GM10266 (cell line): ENCODE results near the gene PIK3C2B.
A peak's percentile ranks its signal among the peaks of the same experiment; 100 is the strongest.

Experiments used
- DNase-seq: peaks from one replicate; pipeline ENCODE4 v3.0.0; 2012; ENCODE audit errors: extremely low spot score
- CTCF ChIP-seq: IDR thresholded peaks from 2 replicates; pipeline ENCODE4 v1.5.1; 2012; ENCODE audit warnings: mild to moderate bottlenecking, low read depth; ENCODE audit not compliant: control insufficient read depth, insufficient read depth; ENCODE audit errors: missing control alignments

PIK3C2B gene

DNA sequence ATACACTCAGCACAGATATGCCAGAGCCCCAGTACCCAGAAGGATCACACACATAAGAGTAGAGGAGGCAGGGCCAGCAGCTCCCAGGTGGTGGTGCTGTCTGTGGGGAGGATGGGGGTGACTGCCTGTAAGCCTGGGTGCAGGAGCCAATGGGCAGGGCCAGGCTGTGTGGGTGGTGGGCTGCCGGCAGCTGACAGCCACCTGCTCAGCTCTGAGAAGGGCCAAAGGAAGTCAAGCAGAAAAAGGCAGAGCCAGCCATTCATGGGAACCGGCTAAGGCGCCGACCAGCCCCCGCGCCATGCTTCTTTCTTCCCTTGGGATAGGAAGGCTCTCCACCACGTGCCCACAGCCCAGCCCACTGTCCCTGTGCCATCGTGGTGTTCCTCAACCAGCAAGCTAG is 14.1 kb downstream of the PIK3C2B start:
- peak; percentile 50 for DNase-seq
- peak; percentile 42 for TF ChIP-seq CTCF

- no peak for TF ChIP-seq CTCF
- DNase-seq: no peak
Measured at GRCh38 chr1:204479387-204480136, 15.0 kb downstream of the PIK3C2B start.

DNA sequence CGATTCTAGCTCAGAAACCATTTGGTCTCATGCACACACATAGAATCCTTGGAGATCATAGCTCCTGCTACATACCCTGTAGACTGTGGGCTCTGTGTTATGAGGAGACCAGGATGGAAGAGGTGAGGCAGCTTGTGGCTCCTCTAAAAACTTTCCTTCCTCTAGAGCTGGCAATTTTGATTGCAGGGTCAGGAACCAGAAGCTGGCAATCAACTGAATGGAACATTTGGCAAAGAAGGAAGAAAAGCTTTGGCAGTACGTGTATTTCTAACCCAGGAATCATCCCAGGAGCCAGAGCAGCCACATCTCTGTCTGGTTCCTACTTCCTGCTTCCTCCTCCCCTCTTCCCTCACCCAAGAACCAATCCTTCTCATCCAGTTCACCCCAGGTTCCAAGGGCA is 15.7 kb downstream of the PIK3C2B start:
- no peak for DNase-seq
- TF ChIP-seq CTCF: no peak

DNA sequence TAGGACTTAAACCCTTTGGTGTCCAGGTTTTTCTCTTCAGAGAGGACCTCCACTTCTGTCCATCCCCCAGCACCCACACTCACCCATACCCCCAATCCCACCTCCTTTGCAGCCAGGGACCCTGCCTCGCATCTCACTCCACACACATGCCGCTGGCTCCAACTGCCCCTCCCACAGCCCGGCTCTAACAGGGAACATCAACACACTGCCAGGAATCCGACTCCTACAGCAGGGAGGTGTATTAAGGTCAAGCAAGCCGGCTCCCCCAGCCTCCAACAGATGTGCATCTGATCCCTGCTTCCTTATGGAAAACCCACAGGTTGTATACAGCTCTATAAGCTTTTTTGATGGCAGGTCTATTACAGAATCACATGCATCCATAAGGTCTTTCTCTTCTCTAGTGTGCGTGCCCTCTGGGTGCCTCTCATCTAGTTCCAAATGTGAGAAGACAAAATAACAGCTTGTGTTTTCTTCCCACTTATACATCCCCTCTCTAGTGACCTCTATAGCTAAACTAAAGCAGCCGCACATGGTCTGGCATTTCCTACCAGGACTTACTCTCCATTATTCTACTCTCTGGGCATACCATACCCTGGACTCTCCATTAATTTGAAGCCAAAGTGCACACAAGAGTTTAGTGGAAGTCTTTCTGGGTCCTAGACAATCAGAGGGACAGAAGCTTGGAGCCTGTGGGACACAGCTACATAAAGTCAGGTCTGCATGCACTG is 16.3 kb downstream of the PIK3C2B start:
- no peak for TF ChIP-seq CTCF
- DNase-seq: no peak

GRCh38 chr1:204477036-204477740 is 17.4 kb downstream of the PIK3C2B start:
- no peak for DNase-seq
- no peak for TF ChIP-seq CTCF

GRCh38 chr1:204476563-204476962 is 18.0 kb downstream of the PIK3C2B start:
- peak; percentile 4 for TF ChIP-seq CTCF
- no peak for DNase-seq
